CD14-positive monocyte (primary cell): ENCODE data around the gene PAPSS2. TPM values are rescaled to one million over a fixed set of nuclear protein-coding genes. Genes with fewer than 3 reads are reported as not detected.

ENCODE experiments used
- DNase-seq, 3 donors: peaks; one replicate each; pipeline ENCODE4 v3.0.0-alpha.2; 2011 to 2022
- H2AFZ ChIP-seq: 2 replicates; pipeline ENCODE4 v1.6.0; 2012; ENCODE audit warnings: mild to moderate bottlenecking, low read depth, low read length, inconsistent platforms; ENCODE audit not compliant: insufficient read depth, poor library complexity, severe bottlenecking
- H3K27ac ChIP-seq, 2 donors: 1 replicate in 1 of 2; 2 replicates in 1 of 2; pipeline ENCODE4 v1.5.1; 2012 to 2013; ENCODE audit warnings: low read length in 2 of 2, control low read depth in 1 of 2, inconsistent platforms in 1 of 2, low read depth in 1 of 2, mild to moderate bottlenecking in 1 of 2
- H3K27me3 ChIP-seq, 2 donors: one replicate each; pipeline versions ENCODE4 v1.6.0 to v1.6.1; 2011 to 2013; ENCODE audit warnings: low read length in 2 of 2; ENCODE audit not compliant: control insufficient read depth in 2 of 2, insufficient read depth in 2 of 2
- H3K36me3 ChIP-seq, 2 donors: replicated peaks in 1 of 2; 1 replicate in 1 of 2; 2 replicates in 1 of 2; pipeline versions ENCODE4 v1.5.1 to v1.6.1; 2012 to 2013; ENCODE audit warnings: low read length in 2 of 2, control low read depth in 1 of 2, inconsistent platforms in 1 of 2, mild to moderate bottlenecking in 1 of 2; ENCODE audit not compliant: insufficient read depth in 2 of 2, control insufficient read depth in 1 of 2
- H3K4me1 ChIP-seq, 2 donors: 1 replicate in 1 of 2; 2 replicates in 1 of 2; pipeline versions ENCODE4 v1.5.1 to v1.6.1; 2012 to 2013; ENCODE audit warnings: low read length in 2 of 2, control low read depth in 1 of 2, inconsistent platforms in 1 of 2, mild to moderate bottlenecking in 1 of 2, moderate library complexity in 1 of 2; ENCODE audit not compliant: insufficient read depth in 2 of 2, control insufficient read depth in 1 of 2
- H3K4me2 ChIP-seq: replicated peaks from 2 replicates; pipeline ENCODE3; 2012; ENCODE audit warnings: low read length, moderate library complexity, mild to moderate bottlenecking; ENCODE audit not compliant: poor library complexity, severe bottlenecking; ENCODE audit errors: extremely low read depth
- H3K4me3 ChIP-seq, 3 experiments: fragments of 200-600 bp in 1 of 3; sonication (generic) in 1 of 3; replicated peaks in 1 of 3; 1 replicate in 2 of 3; 2 replicates in 1 of 3; pipeline ENCODE4 v1.5.1; 2011 to 2013; ENCODE audit warnings: low read length in 3 of 3, mild to moderate bottlenecking in 3 of 3, control low read depth in 2 of 3, low read depth in 2 of 3, inconsistent platforms in 1 of 3, moderate library complexity in 1 of 3
- H3K79me2 ChIP-seq: 2 replicates; pipeline ENCODE4 v1.6.0; 2012; ENCODE audit warnings: mild to moderate bottlenecking, control low read depth, inconsistent platforms, low read length, moderate library complexity; ENCODE audit not compliant: insufficient read depth
- H3K9ac ChIP-seq: 2 replicates; pipeline ENCODE4 v1.6.0; 2017; ENCODE audit warnings: low read length, mild to moderate bottlenecking; ENCODE audit not compliant: insufficient read depth, poor library complexity, severe bottlenecking
- H3K9me3 ChIP-seq, 2 donors: replicated peaks in 1 of 2; 1 replicate in 1 of 2; 2 replicates in 1 of 2; pipeline versions ENCODE4 v1.5.1 to v1.6.1; 2012 to 2013; ENCODE audit warnings: low read length in 2 of 2, control low read depth in 1 of 2; ENCODE audit not compliant: control insufficient read depth in 1 of 2, insufficient read depth in 1 of 2
- H4K20me1 ChIP-seq: 2 replicates; pipeline ENCODE4 v1.6.0; 2012; ENCODE audit warnings: mild to moderate bottlenecking, low read length, control low read depth, moderate library complexity; ENCODE audit not compliant: insufficient read depth
- H3K27ac Mint-ChIP-seq, 7 donors: one replicate each; pipeline ENCODE4 v1.8.0; 2020; ENCODE audit warnings: mild to moderate bottlenecking in 7 of 7, mixed read lengths in 7 of 7, moderate library complexity in 6 of 7, inconsistent platforms in 2 of 7
- H3K27me3 Mint-ChIP-seq, 3 donors: one replicate each; pipeline ENCODE4 v1.8.0; 2021 to 2022; ENCODE audit warnings: low read depth in 3 of 3, mild to moderate bottlenecking in 3 of 3, mixed read lengths in 3 of 3, moderate library complexity in 3 of 3, inconsistent platforms in 1 of 3
- H3K36me3 Mint-ChIP-seq, 2 donors: one replicate each; pipeline ENCODE4 v1.8.0; 2020; ENCODE audit warnings: mixed read lengths in 2 of 2, inconsistent platforms in 1 of 2, mild to moderate bottlenecking in 1 of 2
- H3K4me1 Mint-ChIP-seq: one replicate; pipeline ENCODE4 v1.8.0; 2020; ENCODE audit warnings: mild to moderate bottlenecking, mixed read lengths
- H3K4me3 Mint-ChIP-seq, 2 donors: one replicate each; pipeline ENCODE4 v1.8.0; 2020; ENCODE audit warnings: mild to moderate bottlenecking in 2 of 2, mixed read lengths in 2 of 2, moderate library complexity in 1 of 2
- H3K9me3 Mint-ChIP-seq, 7 donors: one replicate each; pipeline ENCODE4 v1.8.0; 2020 to 2022; ENCODE audit warnings: mixed read lengths in 7 of 7, mild to moderate bottlenecking in 6 of 7, moderate library complexity in 6 of 7, inconsistent platforms in 2 of 7
- WGBS: methylation state at CpG from one replicate; pipeline ENCODE4 v1.1.5; 2013; ENCODE audit warnings: missing lambda C conversion rate; ENCODE audit not compliant: insufficient coverage; 5-methylcytosine and 5-hydroxymethylcytosine counted together
- intact Hi-C, 2 donors: fragments of 100-400 bp; cut with micrococcal nuclease; formaldehyde crosslinking; loops; one replicate each; pipeline versions ENCODE4 v1.15.0 to v1.15.1; 2023
- polyA plus RNA-seq, 3 donors: library from polyadenylated mRNA; depleted of rRNA in 1 of 3; unstranded in 2 of 3; stranded (reverse) in 1 of 3; fragments of 300-500 nt in 2 of 3; fragments of >200 nt in 1 of 3; fragmentation: Illumina TruSeq in 2 of 3; gene quantifications; 1 replicate in 2 of 3; 2 replicates in 1 of 3; pipeline ENCODE4 v1.2.3, GENCODE V29; 2012 to 2021
- TF ChIP-seq, protein P1 (sequence below): fragments of 200-600 bp; IDR thresholded peaks from one replicate; pipeline ENCODE4 v1.8.0; 2022; ENCODE audit warnings: antibody characterized with exemption, mild to moderate bottlenecking

Gene PAPSS2
- polyA plus RNA-seq, 3 donors, result 3.5 to 6.5 (median 6.2) TPM

DNA sequence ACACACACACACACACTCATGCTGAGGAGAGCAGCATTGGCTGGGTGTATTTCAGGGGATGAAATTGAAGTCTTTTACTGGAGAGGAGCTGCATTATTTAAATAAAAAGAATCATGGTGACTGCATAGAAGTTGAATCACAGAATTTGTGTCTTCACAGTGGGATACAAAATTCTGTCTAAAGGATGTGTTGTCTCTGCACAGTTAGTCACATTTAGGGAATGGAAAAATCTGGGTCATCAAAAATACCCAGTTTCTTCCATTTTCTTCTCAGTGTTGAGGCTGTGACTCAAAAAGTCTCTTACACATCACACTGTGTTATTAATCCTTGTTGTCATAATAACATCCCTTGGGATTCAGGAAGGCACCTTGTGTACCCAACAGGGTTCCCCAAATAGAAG, 10.9 kb downstream of the PAPSS2 start:
- H3K27me3 Mint-ChIP-seq, result peaks cover 0 to 1% (median 0%) of the 10 kb centered on the region in 3 donors
- H3K27me3 ChIP-seq, result no peaks in the 10 kb centered on the region
- no peak overlapping the region for H2AFZ ChIP-seq
- no peaks in the 10 kb centered on the region for H4K20me1 ChIP-seq
- no peak overlapping the region for H3K4me3 Mint-ChIP-seq
- H3K4me1 Mint-ChIP-seq, result peaks cover 19% of the 10 kb centered on the region
- peaks cover 8 to 11% of the 10 kb centered on the region in 2 donors for H3K4me1 ChIP-seq
- H3K9ac ChIP-seq, result no peak overlapping the region
- no peak overlapping the region for H3K27ac ChIP-seq
- no peaks in the 10 kb centered on the region for H3K9me3 ChIP-seq
- H3K4me3 ChIP-seq, result no peak overlapping the region
- H3K9me3 Mint-ChIP-seq, result peaks cover 0 to 4% (median 0%) of the 10 kb centered on the region in 7 donors
- no peaks in the 10 kb centered on the region for H3K79me2 ChIP-seq
- no peak overlapping the region for H3K4me2 ChIP-seq
- peak overlapping the region in 1 of 7 donors; percentile 28 for H3K27ac Mint-ChIP-seq
- H3K36me3 Mint-ChIP-seq, result no peaks in the 10 kb centered on the region
- no peaks in the 10 kb centered on the region for H3K36me3 ChIP-seq
- intact Hi-C loops, result no loop called here
- peak in 1 of 3 donors; percentile 45 for DNase-seq
- TF ChIP-seq, protein P1, sequence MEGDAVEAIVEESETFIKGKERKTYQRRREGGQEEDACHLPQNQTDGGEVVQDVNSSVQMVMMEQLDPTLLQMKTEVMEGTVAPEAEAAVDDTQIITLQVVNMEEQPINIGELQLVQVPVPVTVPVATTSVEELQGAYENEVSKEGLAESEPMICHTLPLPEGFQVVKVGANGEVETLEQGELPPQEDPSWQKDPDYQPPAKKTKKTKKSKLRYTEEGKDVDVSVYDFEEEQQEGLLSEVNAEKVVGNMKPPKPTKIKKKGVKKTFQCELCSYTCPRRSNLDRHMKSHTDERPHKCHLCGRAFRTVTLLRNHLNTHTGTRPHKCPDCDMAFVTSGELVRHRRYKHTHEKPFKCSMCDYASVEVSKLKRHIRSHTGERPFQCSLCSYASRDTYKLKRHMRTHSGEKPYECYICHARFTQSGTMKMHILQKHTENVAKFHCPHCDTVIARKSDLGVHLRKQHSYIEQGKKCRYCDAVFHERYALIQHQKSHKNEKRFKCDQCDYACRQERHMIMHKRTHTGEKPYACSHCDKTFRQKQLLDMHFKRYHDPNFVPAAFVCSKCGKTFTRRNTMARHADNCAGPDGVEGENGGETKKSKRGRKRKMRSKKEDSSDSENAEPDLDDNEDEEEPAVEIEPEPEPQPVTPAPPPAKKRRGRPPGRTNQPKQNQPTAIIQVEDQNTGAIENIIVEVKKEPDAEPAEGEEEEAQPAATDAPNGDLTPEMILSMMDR, result no peak

DNA sequence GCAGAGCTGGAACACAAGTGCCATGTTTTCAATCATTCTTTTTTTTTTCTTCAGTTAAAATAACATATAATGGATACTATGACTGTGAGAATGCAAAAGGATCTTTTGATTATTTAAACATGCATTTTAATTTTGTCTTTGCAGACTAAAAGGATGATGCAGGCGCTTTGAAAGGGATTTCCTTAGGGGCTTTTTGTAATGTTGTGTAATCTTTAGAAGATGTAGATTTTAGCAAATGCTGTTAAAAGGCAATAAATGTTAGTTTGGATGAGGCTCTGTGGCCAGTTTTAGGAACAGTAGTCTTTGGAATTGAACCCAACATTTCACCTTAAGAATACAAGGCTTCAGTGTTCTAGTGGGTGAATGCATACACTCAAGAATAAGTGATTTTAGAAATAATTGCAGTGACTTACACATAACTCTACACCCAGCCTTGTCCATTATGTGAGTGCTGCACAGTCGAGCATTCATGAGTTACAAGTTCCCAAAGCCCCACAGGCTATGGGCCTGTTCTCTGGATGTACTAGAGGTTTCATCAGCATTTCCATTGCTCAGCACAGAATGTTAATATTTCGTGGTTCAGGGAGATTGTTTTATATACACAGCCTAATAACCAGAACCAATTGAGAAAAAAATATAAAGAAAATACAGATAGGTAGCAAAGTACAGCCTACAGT, 11.6 kb downstream of the PAPSS2 start:
- Mint-ChIP-seq H3K4me1 (peaks cover 20% of the 10 kb centered on the region), H3K27me3 (no peaks in the 10 kb centered on the region), H3K9me3 (peaks cover 0 to under 1% (median 0%) of the 10 kb centered on the region in 7 donors), H3K36me3 (no peaks in the 10 kb centered on the region), H3K4me3 (no peak overlapping the region), H3K27ac (no peak overlapping the region)
- intact Hi-C loops, result no loop called here
- Histone ChIP-seq H3K4me2 (no peak overlapping the region), H3K4me1 (peaks cover 8 to 11% of the 10 kb centered on the region in 2 donors), H3K9me3 (no peaks in the 10 kb centered on the region), H3K9ac (no peak overlapping the region), H2AFZ (no peak overlapping the region), H3K27ac (no peak overlapping the region), H3K27me3 (no peaks in the 10 kb centered on the region), H3K4me3 (no peak overlapping the region), H4K20me1 (no peaks in the 10 kb centered on the region), H3K36me3 (no peaks in the 10 kb centered on the region), H3K79me2 (no peaks in the 10 kb centered on the region)
- DNase-seq, result peak in 1 of 3 donors; percentile 8
- WGBS, result 0% methylated on average over 1 of the region's 3 CpGs
- TF ChIP-seq, protein P1, result no peak
